Spinal cord (tissue), 10 donors: Measurements from ENCODE around the gene SYT7. TPM values are rescaled to one million over a fixed set of nuclear protein-coding genes. Genes with fewer than 3 reads are reported as not detected.

ENCODE experiments used
- DNase-seq, 6 donors: peaks; one replicate each; pipeline versions ENCODE4 v3.0.0 to v3.0.0-alpha.2; 2013 to 2015; ENCODE audit warnings: low spot score in 6 of 6, low read depth in 4 of 6
- H3K27ac ChIP-seq: one replicate; pipeline ENCODE4 v1.5.1; 2013; ENCODE audit warnings: low read depth, low read length, control low read depth
- H3K27me3 ChIP-seq: one replicate; pipeline ENCODE4 v1.6.1; 2013; ENCODE audit warnings: low read length; ENCODE audit not compliant: control insufficient read depth, insufficient read depth
- H3K36me3 ChIP-seq: one replicate; pipeline ENCODE4 v1.6.1; 2013; ENCODE audit warnings: low read length; ENCODE audit not compliant: control insufficient read depth, insufficient read depth
- H3K4me1 ChIP-seq: one replicate; pipeline ENCODE4 v1.6.1; 2013; ENCODE audit warnings: low read length; ENCODE audit not compliant: control insufficient read depth, insufficient read depth
- H3K4me3 ChIP-seq: one replicate; pipeline ENCODE4 v1.5.1; 2013; ENCODE audit warnings: low read depth, low read length, control low read depth
- H3K9me3 ChIP-seq: one replicate; pipeline ENCODE4 v1.6.1; 2013; ENCODE audit warnings: low read length; ENCODE audit not compliant: control insufficient read depth, insufficient read depth
- WGBS: methylation state at CpG from one replicate; pipeline ENCODE4 v1.1.5; 2013; ENCODE audit warnings: missing lambda C conversion rate; ENCODE audit not compliant: insufficient coverage; 5-methylcytosine and 5-hydroxymethylcytosine counted together
- long read RNA-seq, 4 donors: transcript quantifications; one replicate each; lab custom pipeline, GENCODE V29; 2026
- polyA plus RNA-seq, 2 donors: library from polyadenylated mRNA; unstranded; fragments of 120-200 nt; gene quantifications; one replicate each; pipeline ENCODE4 v1.2.1, GENCODE V29; 2013; ENCODE audit not compliant: insufficient read length in 2 of 2
- total RNA-seq, 2 donors: library from RNA; depleted of rRNA in 1 of 2; stranded (reverse); fragments of 120-200 nt in 1 of 2; fragments of >200 nt in 1 of 2; gene quantifications; one replicate each; pipeline versions ENCODE4 v1.2.3 to v1.2.4, GENCODE V29; 2013 to 2014
- donor health status: healthy.

SYT7 gene, protein sequence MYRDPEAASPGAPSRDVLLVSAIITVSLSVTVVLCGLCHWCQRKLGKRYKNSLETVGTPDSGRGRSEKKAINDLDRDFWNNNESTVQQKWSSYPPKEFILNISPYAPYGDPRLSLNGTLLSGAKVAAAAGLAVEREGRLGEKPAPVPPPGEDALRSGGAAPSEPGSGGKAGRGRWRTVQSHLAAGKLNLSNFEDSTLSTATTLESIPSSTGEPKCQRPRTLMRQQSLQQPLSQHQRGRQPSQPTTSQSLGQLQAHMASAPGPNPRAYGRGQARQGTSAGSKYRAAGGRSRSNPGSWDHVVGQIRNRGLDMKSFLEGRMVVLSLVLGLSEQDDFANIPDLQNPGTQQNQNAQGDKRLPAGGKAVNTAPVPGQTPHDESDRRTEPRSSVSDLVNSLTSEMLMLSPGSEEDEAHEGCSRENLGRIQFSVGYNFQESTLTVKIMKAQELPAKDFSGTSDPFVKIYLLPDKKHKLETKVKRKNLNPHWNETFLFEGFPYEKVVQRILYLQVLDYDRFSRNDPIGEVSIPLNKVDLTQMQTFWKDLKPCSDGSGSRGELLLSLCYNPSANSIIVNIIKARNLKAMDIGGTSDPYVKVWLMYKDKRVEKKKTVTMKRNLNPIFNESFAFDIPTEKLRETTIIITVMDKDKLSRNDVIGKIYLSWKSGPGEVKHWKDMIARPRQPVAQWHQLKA
- 10 to 100 TPM in 1 of 2 donors, 1 to 10 TPM in 1; 9.8 to 31.1 TPM for total RNA-seq
- 10 to 100 TPM; 51.4 to 57.7 TPM for polyA plus RNA-seq
- long read RNA-seq, donor 1, partial matches to known transcripts, result 0 of 3 reads
- long read RNA-seq, donor 1, other reads (novel, unspliced or antisense), result 0 of 3 reads
- long read RNA-seq, donor 2, full-length matches to known transcripts, result 1 of 1 reads
- long read RNA-seq, donor 2, partial matches to known transcripts, result 0 of 1 reads
- long read RNA-seq, donor 2, other reads (novel, unspliced or antisense), result 0 of 1 reads
- long read RNA-seq, donor 3, full-length matches to known transcripts, result 3 of 3 reads
- long read RNA-seq, donor 3, partial matches to known transcripts, result 0 of 3 reads
- long read RNA-seq, donor 3, other reads (novel, unspliced or antisense), result 0 of 3 reads
- long read RNA-seq, donor 4, partial matches to known transcripts, result 0 of 1 reads
- long read RNA-seq, donor 4, other reads (novel, unspliced or antisense), result 0 of 1 reads

DNA sequence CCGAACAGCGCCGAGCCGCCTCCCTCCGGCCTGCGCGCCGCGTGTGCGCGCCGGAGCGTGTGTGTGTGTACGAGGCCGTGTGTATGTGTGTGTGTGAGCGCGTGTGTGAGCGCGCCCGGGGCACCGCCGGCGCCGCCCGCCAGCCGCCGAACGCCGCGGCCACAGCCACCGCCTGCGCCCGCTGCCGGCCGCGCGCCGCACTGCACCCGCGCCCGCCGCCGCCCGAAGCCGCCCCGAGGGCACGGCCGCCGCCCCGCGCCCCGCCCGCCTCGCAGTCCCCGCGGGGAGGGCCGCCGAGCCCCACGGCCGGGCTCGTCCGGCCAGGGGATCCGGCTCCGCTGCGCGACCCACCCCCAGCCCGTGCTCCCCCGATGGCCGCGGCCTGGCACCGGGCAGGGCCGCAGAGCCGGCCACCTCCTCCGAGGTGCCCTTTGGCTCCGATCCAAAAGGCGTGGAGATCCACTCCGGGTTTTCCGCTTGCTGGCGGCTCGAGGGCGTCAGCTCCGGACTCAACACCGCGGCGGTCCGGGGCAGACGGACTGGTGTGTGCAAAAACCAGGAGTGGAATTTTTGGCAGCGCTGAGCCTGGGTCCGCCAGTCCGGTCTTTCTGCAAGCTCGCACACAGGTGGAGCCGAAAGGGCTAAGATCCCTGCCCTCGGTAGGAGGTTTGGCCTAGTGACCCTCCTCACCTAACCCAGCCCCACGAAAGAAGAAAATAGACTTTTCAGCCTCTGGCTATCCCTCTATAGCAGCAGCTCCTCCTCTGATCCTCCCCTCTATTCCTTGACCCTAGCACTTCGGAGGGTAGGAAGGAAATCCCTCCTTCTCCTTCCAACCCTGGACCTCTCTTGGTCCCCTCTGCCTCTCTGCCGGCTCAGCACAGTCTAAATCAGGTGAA, at the start of gene SYT7:
SYT7 (minus strand) TSS at position 47 of the 899 bp plus-strand sequence. CDS start 256 bp downstream, outside the sequence.
- Histone ChIP-seq H3K27me3 (peaks cover 20% of the 10 kb centered on the region), H3K4me1 (peaks cover 49% of the 10 kb centered on the region), H3K4me3 (peak within 1 kb of the TSS; percentile 40), H3K9me3 (no peaks in the 10 kb centered on the region), H3K36me3 (no peaks in the 10 kb centered on the region), H3K27ac (no peak within 1 kb of the TSS)
- 0% methylated on average over 93 of the region's 96 CpGs for WGBS
- peak; percentile 93 to 99 (median 94) for DNase-seq

DNA sequence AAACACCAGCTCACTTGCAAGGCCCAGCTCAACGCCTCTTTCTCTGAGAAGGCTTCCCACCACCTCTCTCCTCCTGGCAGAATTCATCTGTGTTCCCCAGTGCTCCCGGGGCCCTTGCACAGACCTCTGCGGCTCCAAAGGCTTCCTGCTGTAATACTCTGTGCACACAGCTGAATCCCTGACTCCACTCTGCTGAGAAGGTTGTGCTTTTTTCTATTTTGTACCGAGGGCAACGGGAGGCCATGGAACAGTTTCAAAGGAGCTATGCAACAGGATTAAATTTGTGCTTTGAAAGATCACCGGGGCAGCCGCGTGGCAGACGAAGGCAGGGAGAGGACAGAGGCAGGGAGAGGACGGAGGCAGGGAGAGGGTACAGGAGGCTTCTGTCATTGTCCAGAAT, 49.2 kb upstream of the SYT7 start:
- WGBS, result 13% methylated on average over 10 of the region's 10 CpGs
- peak in 1 of 6 donors; percentile 60 for DNase-seq
- no peaks in the 10 kb centered on the region for H3K27me3 ChIP-seq
- H3K4me1 ChIP-seq, result peaks cover 27% of the 10 kb centered on the region
- H3K4me3 ChIP-seq, result no peak overlapping the region
- no peak overlapping the region for H3K27ac ChIP-seq
- no peaks in the 10 kb centered on the region for H3K9me3 ChIP-seq
- H3K36me3 ChIP-seq, result no peaks in the 10 kb centered on the region

DNA sequence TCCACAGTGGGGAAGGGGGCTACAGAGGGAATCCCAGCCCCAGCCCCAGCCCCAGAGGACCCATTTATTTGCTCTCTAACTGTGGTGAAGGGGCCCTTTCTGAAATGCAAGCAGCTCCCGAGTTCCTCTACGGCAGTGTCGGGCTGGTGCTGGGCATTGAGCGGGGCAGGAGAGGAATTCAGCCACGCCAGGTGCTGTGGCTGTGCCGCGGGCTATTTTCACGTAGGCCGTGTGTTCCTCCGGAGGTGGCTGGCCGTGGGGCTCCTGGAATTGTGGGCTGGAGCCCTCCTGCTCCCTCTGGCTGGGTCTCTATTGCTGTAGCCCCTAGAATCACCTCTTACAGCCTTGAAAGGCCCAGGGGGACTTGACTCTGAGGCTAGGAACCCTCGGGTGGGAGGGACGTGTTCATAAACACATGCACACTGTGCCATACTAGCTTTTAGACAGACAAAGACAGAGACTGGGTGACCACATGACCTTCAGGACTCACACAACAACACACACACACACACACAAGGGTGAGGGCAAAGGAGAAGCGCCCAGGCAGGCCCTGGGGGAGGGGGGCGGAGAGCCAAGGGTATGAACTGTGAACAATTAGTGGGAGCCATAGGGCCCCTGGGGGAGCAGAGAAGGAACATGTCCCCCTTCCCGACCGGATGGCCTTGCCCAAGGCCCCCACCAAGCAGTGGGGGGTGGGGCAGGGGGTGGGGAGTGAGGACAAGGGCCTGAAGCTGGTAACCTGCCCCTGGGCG, 48.4 kb upstream of the SYT7 start:
- Histone ChIP-seq H3K9me3 (no peaks in the 10 kb centered on the region), H3K4me3 (no peak overlapping the region), H3K27me3 (no peaks in the 10 kb centered on the region), H3K36me3 (no peaks in the 10 kb centered on the region), H3K4me1 (peaks cover 27% of the 10 kb centered on the region), H3K27ac (no peak overlapping the region)
- WGBS, result 79% methylated on average over 15 of the region's 18 CpGs
- DNase-seq, result no peak

DNA sequence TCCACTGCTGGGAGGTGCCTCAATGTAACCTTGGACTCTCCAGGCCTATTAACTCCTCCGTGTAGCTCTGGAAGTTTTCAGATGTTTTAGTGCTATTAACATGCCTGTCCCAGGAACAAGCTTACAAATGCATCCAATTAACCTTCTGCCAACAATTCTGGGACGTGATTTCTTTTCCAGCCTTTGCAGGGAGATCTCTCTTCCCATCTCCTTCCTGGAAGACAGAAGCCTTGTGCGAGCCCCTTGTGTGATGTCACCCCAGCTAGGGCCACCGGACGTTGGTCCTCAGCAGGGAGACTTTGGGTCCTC, 47.7 kb upstream of the SYT7 start:
- no peak overlapping the region for H3K4me3 ChIP-seq
- H3K36me3 ChIP-seq, result no peaks in the 10 kb centered on the region
- DNase-seq, result no peak
- WGBS, result 80% methylated on average over 5 of the region's 5 CpGs
- peaks cover 27% of the 10 kb centered on the region for H3K4me1 ChIP-seq
- H3K27me3 ChIP-seq, result no peaks in the 10 kb centered on the region
- H3K9me3 ChIP-seq, result no peaks in the 10 kb centered on the region
- H3K27ac ChIP-seq, result no peak overlapping the region

DNA sequence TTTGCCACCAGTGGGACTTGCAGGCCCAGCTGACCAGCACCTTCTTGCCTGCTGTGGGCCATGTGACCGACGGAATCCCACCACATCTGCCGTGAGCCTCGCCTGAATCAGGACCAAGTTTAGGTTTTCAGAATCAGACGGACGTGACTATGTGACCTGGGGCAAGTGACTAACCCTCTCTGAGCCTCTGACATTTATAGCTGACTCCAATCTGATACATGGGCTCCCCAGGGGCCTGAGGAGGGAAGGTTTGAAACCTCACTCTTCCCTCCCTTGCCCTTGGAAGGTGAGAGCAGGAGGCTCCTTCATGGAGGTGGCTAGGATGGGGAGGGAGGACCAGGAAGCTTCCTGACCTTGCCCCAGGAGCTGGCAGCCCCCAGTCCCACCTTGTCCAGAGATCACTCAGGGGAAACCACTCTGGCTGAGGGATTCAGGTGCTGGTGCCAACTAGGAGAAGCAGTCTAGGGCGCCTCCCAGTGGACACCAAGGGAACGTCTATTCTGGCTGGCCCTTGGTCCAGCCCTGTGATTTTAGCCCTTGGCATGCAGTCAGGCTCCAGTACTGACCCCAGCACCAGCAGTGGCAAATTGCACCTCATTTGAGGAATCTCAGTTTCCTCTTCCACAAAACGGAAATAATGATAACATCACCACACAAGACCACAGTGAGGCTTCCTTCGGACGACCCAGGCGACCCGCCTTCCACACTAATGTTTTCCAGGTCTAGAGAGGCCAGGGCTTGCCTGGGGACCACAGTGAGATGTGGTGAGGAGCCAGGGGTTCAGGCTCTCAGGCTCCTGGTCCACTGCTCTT, 47.2 kb upstream of the SYT7 start:
- DNase-seq, result peak in 2 of 6 donors; percentile 52 to 61
- Histone ChIP-seq H3K27ac (no peak overlapping the region), H3K4me1 (peaks cover 27% of the 10 kb centered on the region), H3K9me3 (no peaks in the 10 kb centered on the region), H3K27me3 (no peaks in the 10 kb centered on the region), H3K36me3 (no peaks in the 10 kb centered on the region), H3K4me3 (no peak overlapping the region)
- WGBS, result 80% methylated on average over 11 of the region's 13 CpGs

DNA sequence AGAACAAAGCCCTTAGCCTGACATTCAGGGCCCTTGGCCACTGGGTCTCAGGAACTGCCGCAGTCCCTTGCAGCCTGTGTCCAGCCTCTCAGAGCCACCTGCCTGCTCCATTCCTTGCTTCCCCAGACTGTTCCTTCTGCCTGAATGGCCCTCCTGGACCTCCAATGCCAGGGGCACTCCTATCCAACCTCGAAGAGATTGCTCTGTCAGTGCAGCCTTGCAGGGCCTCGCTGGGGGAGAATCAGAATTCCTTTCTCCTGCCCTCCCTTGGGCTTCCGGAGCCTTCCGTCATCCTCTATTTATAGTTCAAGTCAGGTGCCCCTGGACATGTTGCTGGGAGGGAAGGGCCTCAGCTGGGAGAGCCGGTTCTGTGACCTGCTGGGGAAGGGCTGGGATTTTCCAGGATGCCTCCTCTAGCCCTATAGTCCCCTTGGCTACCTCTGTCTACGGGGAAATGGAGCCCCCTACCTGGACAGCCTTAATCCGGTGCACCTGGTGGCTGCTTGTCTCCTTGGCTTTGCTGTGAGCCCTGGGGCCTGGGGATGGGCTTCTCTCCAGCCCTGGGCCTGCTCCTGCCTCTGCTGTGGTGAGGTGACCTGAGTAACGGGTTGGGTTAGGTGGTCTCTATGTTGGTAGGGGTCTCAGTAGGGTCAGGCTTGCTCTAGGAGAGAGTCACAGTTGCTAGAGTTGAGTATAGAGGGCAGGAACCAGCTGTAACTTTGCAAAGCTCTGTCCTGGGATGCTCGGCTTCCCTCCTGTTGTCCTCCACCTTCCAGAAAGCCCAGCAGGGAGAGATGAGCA, 45.9 kb upstream of the SYT7 start:
- Histone ChIP-seq H3K27me3 (no peaks in the 10 kb centered on the region), H3K36me3 (no peaks in the 10 kb centered on the region), H3K4me1 (peaks cover 20% of the 10 kb centered on the region), H3K9me3 (no peaks in the 10 kb centered on the region), H3K27ac (no peak overlapping the region), H3K4me3 (no peak overlapping the region)
- no peak for DNase-seq
- WGBS, result 72% methylated on average over 6 of the region's 10 CpGs

DNA sequence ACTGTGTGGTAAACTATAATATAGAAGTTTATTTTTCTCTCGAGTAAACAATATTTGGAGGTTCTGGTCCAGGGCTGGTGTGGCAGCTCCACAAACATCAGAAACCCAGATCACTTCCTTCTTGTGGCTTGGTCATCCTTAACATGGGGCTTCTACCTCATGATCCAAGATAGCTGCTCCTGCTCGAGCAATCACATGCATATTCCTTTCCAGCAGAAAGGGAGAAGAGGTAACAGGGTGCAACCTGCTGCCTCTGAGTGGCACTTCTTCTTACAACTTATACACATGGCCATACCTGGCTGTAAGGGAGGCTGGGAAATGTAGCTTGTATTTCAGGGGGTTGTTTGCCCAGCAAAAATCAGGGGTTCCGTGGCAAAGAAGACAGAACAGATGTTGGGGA, 44.6 kb upstream of the SYT7 start:
- DNase-seq, result no peak
- Histone ChIP-seq H3K9me3 (no peaks in the 10 kb centered on the region), H3K36me3 (no peaks in the 10 kb centered on the region), H3K27ac (no peak overlapping the region), H3K27me3 (no peaks in the 10 kb centered on the region), H3K4me3 (no peak overlapping the region), H3K4me1 (peaks cover 18% of the 10 kb centered on the region)
- 80% methylated on average over 1 of the region's 3 CpGs for WGBS
